ENCODE results near the gene DCLRE1A. TPM values are rescaled to one million over a fixed set of nuclear protein-coding genes. Genes with fewer than 3 reads are reported as not detected.
A peak's percentile ranks its signal among the peaks of the same experiment; 100 is the strongest.

DCLRE1A gene
- total RNA-seq, 1 experiment from 2014 or later = 15.0 TPM

DNA sequence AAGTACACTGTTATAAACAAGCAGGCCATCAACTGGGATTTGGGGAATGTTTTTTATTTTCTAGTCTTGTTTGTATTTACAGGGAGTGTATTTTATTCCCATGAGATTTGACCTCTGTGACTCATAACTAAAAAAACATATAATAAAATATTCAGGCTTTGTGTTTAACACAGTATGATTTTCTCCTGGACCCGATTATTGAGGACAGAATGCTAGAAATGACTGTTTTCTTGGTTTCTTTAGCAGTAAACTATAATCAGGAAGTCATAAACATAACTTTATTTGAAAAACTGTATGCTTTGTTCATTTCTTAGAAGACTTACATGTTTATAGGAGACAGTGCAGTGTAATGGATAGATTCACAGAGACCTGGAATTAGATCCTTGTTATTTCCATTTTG, 2.7 kb upstream of the DCLRE1A start:
- no TSS peak for BruUV-seq (replicated peaks)
- ChIA-PET POLR2A (no interaction called here), CTCF (no interaction called here)
- ATAC-seq = no peak
- peak overlapping the region; percentile 74 to 77; a peak in 3 of 4 replicates for H3K4me3 ChIP-seq (ENCODE audit: low read depth in 2 of 2, low read length in 2 of 2)
- H3K27me3 ChIP-seq (ENCODE audit: control insufficient read depth, insufficient read depth, low read length) = no peaks in the 10 kb centered on the region
- H3K4me1 ChIP-seq (ENCODE audit: control insufficient read depth, insufficient read depth, low read length) = peaks cover 30% of the 10 kb centered on the region
- in situ Hi-C loops (cut with HindIII; ENCODE audit: low pct_unique_long_range_greater_than_20kb, low sequenced_read_pairs) = no loop called here
- TF ChIP-seq, protein P1, sequence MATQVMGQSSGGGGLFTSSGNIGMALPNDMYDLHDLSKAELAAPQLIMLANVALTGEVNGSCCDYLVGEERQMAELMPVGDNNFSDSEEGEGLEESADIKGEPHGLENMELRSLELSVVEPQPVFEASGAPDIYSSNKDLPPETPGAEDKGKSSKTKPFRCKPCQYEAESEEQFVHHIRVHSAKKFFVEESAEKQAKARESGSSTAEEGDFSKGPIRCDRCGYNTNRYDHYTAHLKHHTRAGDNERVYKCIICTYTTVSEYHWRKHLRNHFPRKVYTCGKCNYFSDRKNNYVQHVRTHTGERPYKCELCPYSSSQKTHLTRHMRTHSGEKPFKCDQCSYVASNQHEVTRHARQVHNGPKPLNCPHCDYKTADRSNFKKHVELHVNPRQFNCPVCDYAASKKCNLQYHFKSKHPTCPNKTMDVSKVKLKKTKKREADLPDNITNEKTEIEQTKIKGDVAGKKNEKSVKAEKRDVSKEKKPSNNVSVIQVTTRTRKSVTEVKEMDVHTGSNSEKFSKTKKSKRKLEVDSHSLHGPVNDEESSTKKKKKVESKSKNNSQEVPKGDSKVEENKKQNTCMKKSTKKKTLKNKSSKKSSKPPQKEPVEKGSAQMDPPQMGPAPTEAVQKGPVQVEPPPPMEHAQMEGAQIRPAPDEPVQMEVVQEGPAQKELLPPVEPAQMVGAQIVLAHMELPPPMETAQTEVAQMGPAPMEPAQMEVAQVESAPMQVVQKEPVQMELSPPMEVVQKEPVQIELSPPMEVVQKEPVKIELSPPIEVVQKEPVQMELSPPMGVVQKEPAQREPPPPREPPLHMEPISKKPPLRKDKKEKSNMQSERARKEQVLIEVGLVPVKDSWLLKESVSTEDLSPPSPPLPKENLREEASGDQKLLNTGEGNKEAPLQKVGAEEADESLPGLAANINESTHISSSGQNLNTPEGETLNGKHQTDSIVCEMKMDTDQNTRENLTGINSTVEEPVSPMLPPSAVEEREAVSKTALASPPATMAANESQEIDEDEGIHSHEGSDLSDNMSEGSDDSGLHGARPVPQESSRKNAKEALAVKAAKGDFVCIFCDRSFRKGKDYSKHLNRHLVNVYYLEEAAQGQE (IDR thresholded peaks at IDR 0.05; ENCODE audit: insufficient read depth in 1 of 2, low read depth in 2 of 2, low read length in 1 of 2) = no peak
- TF ChIP-seq, protein P2, sequence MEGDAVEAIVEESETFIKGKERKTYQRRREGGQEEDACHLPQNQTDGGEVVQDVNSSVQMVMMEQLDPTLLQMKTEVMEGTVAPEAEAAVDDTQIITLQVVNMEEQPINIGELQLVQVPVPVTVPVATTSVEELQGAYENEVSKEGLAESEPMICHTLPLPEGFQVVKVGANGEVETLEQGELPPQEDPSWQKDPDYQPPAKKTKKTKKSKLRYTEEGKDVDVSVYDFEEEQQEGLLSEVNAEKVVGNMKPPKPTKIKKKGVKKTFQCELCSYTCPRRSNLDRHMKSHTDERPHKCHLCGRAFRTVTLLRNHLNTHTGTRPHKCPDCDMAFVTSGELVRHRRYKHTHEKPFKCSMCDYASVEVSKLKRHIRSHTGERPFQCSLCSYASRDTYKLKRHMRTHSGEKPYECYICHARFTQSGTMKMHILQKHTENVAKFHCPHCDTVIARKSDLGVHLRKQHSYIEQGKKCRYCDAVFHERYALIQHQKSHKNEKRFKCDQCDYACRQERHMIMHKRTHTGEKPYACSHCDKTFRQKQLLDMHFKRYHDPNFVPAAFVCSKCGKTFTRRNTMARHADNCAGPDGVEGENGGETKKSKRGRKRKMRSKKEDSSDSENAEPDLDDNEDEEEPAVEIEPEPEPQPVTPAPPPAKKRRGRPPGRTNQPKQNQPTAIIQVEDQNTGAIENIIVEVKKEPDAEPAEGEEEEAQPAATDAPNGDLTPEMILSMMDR (IDR thresholded peaks at IDR 0.05) = no peak
- TF ChIP-seq SIN3A (IDR thresholded peaks at IDR 0.05; ENCODE audit: borderline replicate concordance, insufficient read depth, low read depth, low read length) (no peak), POLR2AphosphoS5 (IDR thresholded peaks at IDR 0.05; ENCODE audit: low read depth, low read length) (no peak), TCF7L2 (IDR thresholded peaks at IDR 0.05; ENCODE audit: low read depth, low read length) (no peak)
- intact Hi-C loops (cut with micrococcal nuclease; ENCODE audit: unreplicated experiment) = no loop called here
- H3K36me3 ChIP-seq (ENCODE audit: control insufficient read depth, insufficient read depth, low read length) = peaks cover 31% of the 10 kb centered on the region
- H3K27ac ChIP-seq (ENCODE audit: low read length) = peak overlapping the region; percentile 99; the same call in 1 of the 2 replicates
- DNase-seq (ENCODE audit: low read depth, low spot score) = no peak
- H3K9me3 ChIP-seq (ENCODE audit: control insufficient read depth, insufficient read depth, low read depth, low read length) = no peaks in the 10 kb centered on the region

DNA sequence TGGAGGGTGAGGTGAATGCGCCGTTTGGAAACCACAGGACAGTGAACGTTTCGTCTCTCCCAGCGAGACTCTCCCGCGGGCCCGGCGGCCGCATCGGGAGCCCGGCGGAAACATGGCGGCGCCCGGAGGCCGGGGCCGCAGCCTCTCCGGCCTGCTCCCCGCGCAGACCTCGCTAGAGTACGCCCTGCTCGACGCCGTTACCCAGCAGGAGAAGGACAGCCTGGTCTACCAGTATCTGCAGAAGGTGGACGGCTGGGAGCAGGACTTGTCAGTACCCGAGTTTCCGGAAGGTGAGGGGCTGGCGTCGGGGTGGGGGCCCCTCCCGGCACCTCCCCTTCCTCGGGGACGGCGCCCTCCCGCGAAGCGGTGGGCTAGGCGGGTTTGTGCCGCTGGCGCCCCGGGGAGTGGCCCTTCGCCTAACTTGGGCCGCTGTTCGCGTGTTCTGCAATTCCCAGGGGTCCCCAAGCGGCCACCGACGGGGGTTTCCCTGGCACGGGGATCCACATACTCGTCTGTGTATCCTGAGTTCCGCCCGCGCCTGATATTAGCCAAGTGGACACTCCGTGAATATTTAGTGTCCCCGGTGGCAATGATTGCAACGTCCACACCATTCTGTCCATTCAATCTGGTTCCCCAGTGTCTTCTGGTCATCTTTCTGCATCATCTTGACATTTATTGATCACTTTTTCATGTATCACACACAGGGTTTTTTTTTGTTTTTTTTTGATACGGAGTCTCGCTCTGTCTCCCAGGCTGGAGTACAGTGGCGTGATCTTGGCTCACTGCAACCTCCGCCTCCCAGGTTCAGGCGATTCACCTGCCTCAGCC, 1.1 kb upstream of the DCLRE1A start:
- BruUV-seq (replicated peaks) = TSS peak; percentile 61
- TF ChIP-seq TCF7L2 (IDR thresholded peaks at IDR 0.05; ENCODE audit: low read depth, low read length) (0 out of 2 replicates have a peak, but pooled peaks have one; percentile 9), SIN3A (IDR thresholded peaks at IDR 0.05; ENCODE audit: borderline replicate concordance, insufficient read depth, low read depth, low read length) (no peak), POLR2AphosphoS5 (IDR thresholded peaks at IDR 0.05; ENCODE audit: low read depth, low read length) (peak; percentile 76)
- H3K9me3 ChIP-seq (ENCODE audit: control insufficient read depth, insufficient read depth, low read depth, low read length) = no peaks in the 10 kb centered on the region
- peaks cover 17% of the 10 kb centered on the region for H3K36me3 ChIP-seq (ENCODE audit: control insufficient read depth, insufficient read depth, low read length)
- peak overlapping the region; percentile 99 for H3K27ac ChIP-seq (ENCODE audit: low read length)
- ATAC-seq = peak; percentile 78
- H3K4me1 ChIP-seq (ENCODE audit: control insufficient read depth, insufficient read depth, low read length) = peaks cover 32% of the 10 kb centered on the region
- ChIA-PET POLR2A (interaction anchor here (0.7 kb wide), 1 partner anchor 194 kb away, joined by 3 read pairs; no protein-coding TSS in a partner anchor), CTCF (no interaction called here)
- H3K4me3 ChIP-seq (ENCODE audit: low read depth in 2 of 2, low read length in 2 of 2) = peak overlapping the region; percentile 74 to 77
- intact Hi-C loops (cut with micrococcal nuclease; ENCODE audit: unreplicated experiment) (no loop called here), in situ Hi-C loops (cut with HindIII; ENCODE audit: low pct_unique_long_range_greater_than_20kb, low sequenced_read_pairs) (no loop called here)
- no peaks in the 10 kb centered on the region for H3K27me3 ChIP-seq (ENCODE audit: control insufficient read depth, insufficient read depth, low read length)
- DNase-seq (ENCODE audit: low read depth, low spot score) = no peak

All from Panc1 (cell line).